K562 treated with DMSO at 1 percent for 12 hours (cell line): ENCODE results near the gene PPIP5K2. TPM values are rescaled to one million over a fixed set of nuclear protein-coding genes. Genes with fewer than 3 reads are reported as not detected.

ENCODE experiments used
- total RNA-seq: library from RNA; unstranded; fragments of 300-600 nt; gene quantifications from 2 replicates; pipeline ENCODE4 v1.2.3, GENCODE V29; 2022; ENCODE audit not compliant: insufficient read depth

PPIP5K2 gene
- 12.0 and 33.1 TPM in 2 replicates for total RNA-seq

GRCh38 chr5:103119765-103120606 is at the start of gene PPIP5K2, which contains the start of gene GIN1:
Gene PPIP5K2 (plus strand): TSS chr5:103120301. CDS start chr5:103129590, 9,289 bp downstream.
Gene GIN1 (minus strand): TSS chr5:103120138. CDS start chr5:103108707, 11,431 bp downstream.

GRCh38 chr5:103258368-103258956 is 138.4 kb downstream of the PPIP5K2 start, which contains the start of gene MACIR:
Gene MACIR (plus strand): TSS chr5:103258763. CDS start chr5:103275920, 17,157 bp downstream.

Other genes starting within 250 kb of the PPIP5K2 start
- 1.1 and 5.7 TPM in 2 replicates for gene GIN1, start 163 bp upstream of the PPIP5K2 start, total RNA-seq
- 3.0 and 7.0 TPM in 2 replicates for gene MACIR, start 138.5 kb downstream of the PPIP5K2 start, total RNA-seq